Lower lobe of right lung (tissue), 2 donors: ENCODE results near the gene SLC36A3. TPM values are rescaled to one million over a fixed set of nuclear protein-coding genes. Genes with fewer than 3 reads are reported as not detected.
A peak's percentile ranks its signal among the peaks of the same experiment; 100 is the strongest.

Experiments
- ATAC-seq, 2 donors: fragments of 200-7000 bp; cut with Tn5 transposase; one replicate each; pipeline ENCODE4 v1.9.1; 2020 to 2022; ENCODE audit warnings: mild to moderate bottlenecking in 2 of 2, moderate library complexity in 2 of 2
- DNase-seq: peaks from one replicate; pipeline ENCODE4 v3.0.0-alpha.2; 2020
- H3K27ac ChIP-seq: fragments of 200-600 bp; one replicate; pipeline ENCODE4 v1.8.0; 2022
- H3K27me3 ChIP-seq: fragments of 200-600 bp; one replicate; pipeline ENCODE4 v1.8.0; 2022; ENCODE audit warnings: low read depth
- H3K36me3 ChIP-seq: fragments of 200-600 bp; one replicate; pipeline ENCODE4 v1.8.0; 2022; ENCODE audit warnings: mild to moderate bottlenecking
- H3K4me1 ChIP-seq: fragments of 200-600 bp; one replicate; pipeline ENCODE4 v1.8.0; 2022
- H3K4me3 ChIP-seq: fragments of 200-600 bp; one replicate; pipeline ENCODE4 v1.8.0; 2022; ENCODE audit warnings: mild to moderate bottlenecking
- H3K9me3 ChIP-seq: fragments of 200-600 bp; one replicate; pipeline ENCODE4 v1.8.0; 2022
- CTCF ChIP-seq: fragments of 200-600 bp; IDR thresholded peaks from one replicate; pipeline ENCODE4 v1.8.0; 2022; ENCODE audit warnings: antibody characterized with exemption, mild to moderate bottlenecking
- intact Hi-C: fragments of 100-400 bp; cut with DNase I; formaldehyde crosslinking; loops from one replicate; pipeline ENCODE4 v1.11.0; 2022
- total RNA-seq: library from RNA; stranded (reverse); fragmentation: NEBNext Ultra II Directional; extraction: Animal tissue kit (Norgen Biotek cat#: 25700); gene quantifications from one replicate; pipeline ENCODE4 v1.2.1, GENCODE V29; 2021
- donor health status: DM: no; HTN: yes; CAD: no; lungs with severe emphysema.

SLC36A3 gene
- total RNA-seq, 1 donor from 2014 or later: not detected

- H3K9me3 ChIP-seq: no peaks in the 10 kb centered on the region
- TF ChIP-seq CTCF: no peak
- H3K27ac ChIP-seq: no peak overlapping the region
- no peak overlapping the region for H3K4me3 ChIP-seq
- no peak for ATAC-seq
- no peak for DNase-seq
- H3K27me3 ChIP-seq: no peaks in the 10 kb centered on the region
- peaks cover 4% of the 10 kb centered on the region for H3K4me1 ChIP-seq
- no peaks in the 10 kb centered on the region for H3K36me3 ChIP-seq
- intact Hi-C loops: no loop called here
Measured at GRCh38 chr5:151293624-151294023, 9.9 kb downstream of the SLC36A3 start.

GRCh38 chr5:151288180-151288579, 15.4 kb downstream of the SLC36A3 start:
- no peak for TF ChIP-seq CTCF
- DNase-seq (no peak), ATAC-seq (no peak)
- no peaks in the 10 kb centered on the region for H3K4me1 ChIP-seq
- no peaks in the 10 kb centered on the region for H3K27me3 ChIP-seq
- intact Hi-C loops: no loop called here
- no peak overlapping the region for H3K4me3 ChIP-seq
- no peak overlapping the region for H3K27ac ChIP-seq
- H3K36me3 ChIP-seq: no peaks in the 10 kb centered on the region
- H3K9me3 ChIP-seq: no peaks in the 10 kb centered on the region

- no peaks in the 10 kb centered on the region for H3K36me3 ChIP-seq
- H3K4me3 ChIP-seq: no peak overlapping the region
- no peak overlapping the region for H3K27ac ChIP-seq
- DNase-seq: no peak
- intact Hi-C loops: no loop called here
- no peaks in the 10 kb centered on the region for H3K4me1 ChIP-seq
- no peaks in the 10 kb centered on the region for H3K9me3 ChIP-seq
- no peak for ATAC-seq
- no peaks in the 10 kb centered on the region for H3K27me3 ChIP-seq
- TF ChIP-seq CTCF: no peak
Measured at GRCh38 chr5:151286246-151286645, 17.3 kb downstream of the SLC36A3 start.

- TF ChIP-seq CTCF: no peak
- H3K27me3 ChIP-seq: no peaks in the 10 kb centered on the region
- H3K36me3 ChIP-seq: no peaks in the 10 kb centered on the region
- ATAC-seq (no peak), DNase-seq (no peak)
- H3K9me3 ChIP-seq: no peaks in the 10 kb centered on the region
- intact Hi-C loops: no loop called here
- no peaks in the 10 kb centered on the region for H3K4me1 ChIP-seq
- H3K4me3 ChIP-seq: no peak overlapping the region
- H3K27ac ChIP-seq: no peak overlapping the region
Measured at GRCh38 chr5:151285683-151286082, 17.9 kb downstream of the SLC36A3 start.

- no peaks in the 10 kb centered on the region for H3K36me3 ChIP-seq
- ATAC-seq (no peak), DNase-seq (no peak)
- H3K27me3 ChIP-seq: no peaks in the 10 kb centered on the region
- intact Hi-C loops: no loop called here
- H3K27ac ChIP-seq: no peak overlapping the region
- no peaks in the 10 kb centered on the region for H3K4me1 ChIP-seq
- H3K9me3 ChIP-seq: no peaks in the 10 kb centered on the region
- no peak overlapping the region for H3K4me3 ChIP-seq
- peak; percentile 24 for TF ChIP-seq CTCF
Measured at GRCh38 chr5:151284392-151284967, 19.1 kb downstream of the SLC36A3 start.
